Measurements from ENCODE around the gene SLC9A8. TPM values are rescaled to one million over a fixed set of nuclear protein-coding genes. Genes with fewer than 3 reads are reported as not detected.

Gene SLC9A8
- total and polyA plus RNA-seq, 3 experiments from 2014 or later = 7.7 to 12.0 (median 11.5) TPM

- Mint-ChIP-seq H3K9me3 (no peaks in the 10 kb centered on the region), H3K4me3 (no peak overlapping the region), H3K4me1 (peaks cover 0 to 7% (median 4%) of the 10 kb centered on the region in 3 donors), H3K27ac (no peak overlapping the region), H3K36me3 (no peaks in the 10 kb centered on the region), H3K27me3 (peaks cover 0 to 1% of the 10 kb centered on the region in 2 donors)
- no peak overlapping the region for H3K4me3 ChIP-seq (ENCODE audit: low read length)
- H3K27ac ChIP-seq (ENCODE audit: low read depth, low read length) = no peak overlapping the region
- POLR2A ChIA-PET = no interaction called here
- no peak for DNase-seq
- H3K4me1 ChIP-seq (ENCODE audit: insufficient read depth, low read length) = no peaks in the 10 kb centered on the region
- no peaks in the 10 kb centered on the region for H3K27me3 ChIP-seq (ENCODE audit: insufficient read depth, low read length, poor library complexity, severe bottlenecking)
- no peaks in the 10 kb centered on the region for H3K9me3 ChIP-seq (ENCODE audit: low read length)
- no peaks in the 10 kb centered on the region for H3K36me3 ChIP-seq (ENCODE audit: insufficient read depth, low read length)
- CTCF ChIA-PET = no interaction called here
These were observed 28.3 kb upstream of the SLC9A8 start for GRCh38 chr20:49784291-49784690.

GRCh38 chr20:49785149-49785851 lies 27.3 kb upstream of the SLC9A8 start:
- no peaks in the 10 kb centered on the region for H3K36me3 Mint-ChIP-seq
- H3K4me3 ChIP-seq (ENCODE audit: low read length) = no peak overlapping the region
- POLR2A ChIA-PET = no interaction called here
- peaks cover 0 to 7% (median 4%) of the 10 kb centered on the region in 3 donors for H3K4me1 Mint-ChIP-seq
- no peaks in the 10 kb centered on the region for H3K4me1 ChIP-seq (ENCODE audit: insufficient read depth, low read length)
- peak overlapping the region; percentile 1 for H3K27ac ChIP-seq (ENCODE audit: low read depth, low read length)
- H3K4me3 Mint-ChIP-seq = no peak overlapping the region
- CTCF ChIA-PET = no interaction called here
- no peak for DNase-seq
- peaks cover 0 to 1% of the 10 kb centered on the region in 2 donors for H3K27me3 Mint-ChIP-seq
- no peaks in the 10 kb centered on the region for H3K27me3 ChIP-seq (ENCODE audit: insufficient read depth, low read length, poor library complexity, severe bottlenecking)
- H3K9me3 ChIP-seq (ENCODE audit: low read length) = no peaks in the 10 kb centered on the region
- H3K27ac Mint-ChIP-seq = no peak overlapping the region
- no peaks in the 10 kb centered on the region for H3K9me3 Mint-ChIP-seq
- H3K36me3 ChIP-seq (ENCODE audit: insufficient read depth, low read length) = no peaks in the 10 kb centered on the region

GRCh38 chr20:49785852-49786175 lies 26.8 kb upstream of the SLC9A8 start:
- Mint-ChIP-seq H3K27ac (no peak overlapping the region), H3K4me3 (no peak overlapping the region), H3K27me3 (peaks cover 0 to 1% of the 10 kb centered on the region in 2 donors), H3K4me1 (peaks cover 0 to 7% (median 4%) of the 10 kb centered on the region in 3 donors), H3K36me3 (no peaks in the 10 kb centered on the region), H3K9me3 (no peaks in the 10 kb centered on the region)
- DNase-seq = no peak
- ChIA-PET CTCF (no interaction called here), POLR2A (no interaction called here)
- Histone ChIP-seq H3K4me1 (ENCODE audit: insufficient read depth, low read length) (no peaks in the 10 kb centered on the region), H3K27me3 (ENCODE audit: insufficient read depth, low read length, poor library complexity, severe bottlenecking) (no peaks in the 10 kb centered on the region), H3K27ac (ENCODE audit: low read depth, low read length) (peak overlapping the region; percentile 1), H3K36me3 (ENCODE audit: insufficient read depth, low read length) (no peaks in the 10 kb centered on the region), H3K4me3 (ENCODE audit: low read length) (no peak overlapping the region), H3K9me3 (ENCODE audit: low read length) (no peaks in the 10 kb centered on the region)

GRCh38 chr20:49786196-49786595 lies 26.4 kb upstream of the SLC9A8 start:
- no peak overlapping the region for H3K4me3 ChIP-seq (ENCODE audit: low read length)
- H3K27me3 Mint-ChIP-seq = peaks cover 0 to 1% of the 10 kb centered on the region in 2 donors

GRCh38 chr20:49786668-49787370 lies 25.8 kb upstream of the SLC9A8 start:
- Histone ChIP-seq H3K4me3 (ENCODE audit: low read length) (no peak overlapping the region), H3K27me3 (ENCODE audit: insufficient read depth, low read length, poor library complexity, severe bottlenecking) (no peaks in the 10 kb centered on the region), H3K27ac (ENCODE audit: low read depth, low read length) (no peak overlapping the region), H3K9me3 (ENCODE audit: low read length) (no peaks in the 10 kb centered on the region), H3K36me3 (ENCODE audit: insufficient read depth, low read length) (no peaks in the 10 kb centered on the region), H3K4me1 (ENCODE audit: insufficient read depth, low read length) (no peaks in the 10 kb centered on the region)
- Mint-ChIP-seq H3K4me1 (peaks cover 0 to 5% (median 4%) of the 10 kb centered on the region in 3 donors), H3K27me3 (peaks cover 0 to 1% of the 10 kb centered on the region in 2 donors), H3K27ac (peak overlapping the region in 1 of 8 donors; percentile 43), H3K36me3 (no peaks in the 10 kb centered on the region), H3K9me3 (no peaks in the 10 kb centered on the region), H3K4me3 (no peak overlapping the region)
- ChIA-PET CTCF (no interaction called here), POLR2A (no interaction called here)
- no peak for DNase-seq

More at GRCh38 chr20:49786196-49786595, 26.4 kb upstream of the SLC9A8 start:
- peak overlapping the region in 1 of 8 donors; percentile 30 for H3K27ac Mint-ChIP-seq
- no peaks in the 10 kb centered on the region for H3K9me3 ChIP-seq (ENCODE audit: low read length)
- H3K9me3 Mint-ChIP-seq = no peaks in the 10 kb centered on the region
- H3K4me3 Mint-ChIP-seq = no peak overlapping the region
- ChIA-PET POLR2A (no interaction called here), CTCF (no interaction called here)
- H3K4me1 ChIP-seq (ENCODE audit: insufficient read depth, low read length) = no peaks in the 10 kb centered on the region
- no peaks in the 10 kb centered on the region for H3K36me3 ChIP-seq (ENCODE audit: insufficient read depth, low read length)
- no peaks in the 10 kb centered on the region for H3K36me3 Mint-ChIP-seq
- H3K27ac ChIP-seq (ENCODE audit: low read depth, low read length) = no peak overlapping the region
- H3K4me1 Mint-ChIP-seq = peaks cover 0 to 7% (median 4%) of the 10 kb centered on the region in 3 donors
- DNase-seq = no peak
- H3K27me3 ChIP-seq (ENCODE audit: insufficient read depth, low read length, poor library complexity, severe bottlenecking) = no peaks in the 10 kb centered on the region

GRCh38 chr20:49787371-49788357 lies 25.0 kb upstream of the SLC9A8 start:
- H3K27ac ChIP-seq (ENCODE audit: low read depth, low read length) = no peak overlapping the region
- peaks cover 0 to 1% of the 10 kb centered on the region in 2 donors for H3K27me3 Mint-ChIP-seq
- ChIA-PET CTCF (no interaction called here), POLR2A (no interaction called here)
- H3K9me3 Mint-ChIP-seq = no peaks in the 10 kb centered on the region
- no peaks in the 10 kb centered on the region for H3K9me3 ChIP-seq (ENCODE audit: low read length)
- no peaks in the 10 kb centered on the region for H3K36me3 ChIP-seq (ENCODE audit: insufficient read depth, low read length)
- H3K4me3 ChIP-seq (ENCODE audit: low read length) = no peak overlapping the region
- H3K4me1 Mint-ChIP-seq = peaks cover 0 to 4% (median 0%) of the 10 kb centered on the region in 3 donors
- no peaks in the 10 kb centered on the region for H3K4me1 ChIP-seq (ENCODE audit: insufficient read depth, low read length)
- no peak for DNase-seq
- H3K27ac Mint-ChIP-seq = no peak overlapping the region
- no peaks in the 10 kb centered on the region for H3K27me3 ChIP-seq (ENCODE audit: insufficient read depth, low read length, poor library complexity, severe bottlenecking)
- no peaks in the 10 kb centered on the region for H3K36me3 Mint-ChIP-seq
- no peak overlapping the region for H3K4me3 Mint-ChIP-seq

GRCh38 chr20:49790077-49790798 lies 22.4 kb upstream of the SLC9A8 start:
- H3K4me1 Mint-ChIP-seq = peaks cover 5 to 16% (median 11%) of the 10 kb centered on the region in 3 donors
- CTCF ChIA-PET = no interaction called here

More at GRCh38 chr20:49790077-49790798, 22.4 kb upstream of the SLC9A8 start:
- no peaks in the 10 kb centered on the region for H3K9me3 Mint-ChIP-seq
- H3K9me3 ChIP-seq (ENCODE audit: low read length) = no peaks in the 10 kb centered on the region
- no peaks in the 10 kb centered on the region for H3K36me3 Mint-ChIP-seq
- H3K27ac ChIP-seq (ENCODE audit: low read depth, low read length) = peak overlapping the region; percentile 26
- no peaks in the 10 kb centered on the region for H3K27me3 ChIP-seq (ENCODE audit: insufficient read depth, low read length, poor library complexity, severe bottlenecking)
- H3K36me3 ChIP-seq (ENCODE audit: insufficient read depth, low read length) = no peaks in the 10 kb centered on the region
- DNase-seq = no peak
- H3K4me3 ChIP-seq (ENCODE audit: low read length) = no peak overlapping the region
- H3K27ac Mint-ChIP-seq = peak overlapping the region in 2 of 8 donors; percentile 8 to 14
- H3K27me3 Mint-ChIP-seq = peaks cover 2 to 3% of the 10 kb centered on the region in 2 donors
- H3K4me3 Mint-ChIP-seq = no peak overlapping the region
- POLR2A ChIA-PET = interaction anchor here (0.6 kb wide), 1 partner anchor 162 kb away, joined by 3 read pairs; no protein-coding TSS in a partner anchor
- no peaks in the 10 kb centered on the region for H3K4me1 ChIP-seq (ENCODE audit: insufficient read depth, low read length)

All from CD8-positive, alpha-beta memory T cell (primary cell).